Vagina (tissue), 2 donors: ENCODE measurements around the gene NUTM2D.
"Not testable (repeated sequence)": the region's sequence is repeated elsewhere in the genome, so short reads cannot be mapped to it uniquely, and the experiment has no call there.

Source experiments
- CTCF ChIP-seq, 3 experiments: fragments of 450-650 bp in 2 of 3; fragments of 200-600 bp in 1 of 3; sonication (generic) in 1 of 3; IDR thresholded peaks; one replicate each; pipeline ENCODE4 v1.5.1; 2017 to 2019; ENCODE audit warnings: antibody characterized with exemption in 3 of 3, mild to moderate bottlenecking in 2 of 3, moderate library complexity in 2 of 3
- POLR2AphosphoS5 ChIP-seq, 2 donors: sonication (generic); formaldehyde crosslinking; IDR thresholded peaks; one replicate each; pipeline ENCODE4 v1.9.0; 2017; ENCODE audit warnings: antibody characterized with exemption in 2 of 2, mild to moderate bottlenecking in 2 of 2, low read depth in 1 of 2; ENCODE audit not compliant: insufficient read depth in 1 of 2

- TF ChIP-seq CTCF (IDR thresholded peaks at IDR 0.05); POLR2AphosphoS5 (IDR thresholded peaks at IDR 0.05; ENCODE audit: insufficient read depth in 1 of 2, low read depth in 1 of 2): not testable (repeated sequence)
These were observed 7.4 kb upstream of the NUTM2D start for GRCh38 chr10:87350161-87350560.
